Measurements from ENCODE around the gene SMC1B. TPM values are rescaled to one million over a fixed set of nuclear protein-coding genes. Genes with fewer than 3 reads are reported as not detected.
"Not testable (repeated sequence)": the region's sequence is repeated elsewhere in the genome, so short reads cannot be mapped to it uniquely, and the experiment has no call there.

SMC1B gene
- total RNA-seq, 2 donors from 2014 or later = not detected

DNA sequence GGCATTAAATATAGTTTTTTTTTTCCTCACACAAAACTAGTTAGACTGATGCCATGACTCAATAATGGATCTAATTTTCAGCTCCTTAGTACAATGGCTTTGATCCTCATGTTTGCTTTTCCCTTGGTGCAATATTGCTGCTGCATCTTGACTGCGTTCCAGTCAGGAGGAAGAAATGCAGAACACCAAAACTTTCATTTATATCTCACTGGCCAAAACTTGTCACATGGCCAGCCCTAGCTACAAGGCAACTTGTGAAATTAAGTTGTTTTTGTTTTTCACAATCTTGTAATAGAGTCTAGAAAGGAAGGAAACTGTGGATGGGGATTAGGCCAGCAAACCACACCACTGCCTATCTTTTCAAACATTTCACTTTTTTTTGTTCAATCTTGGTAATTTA lies 36.7 kb downstream of the SMC1B start:
- no peak for ATAC-seq
- Histone ChIP-seq H3K27ac (no peak overlapping the region), H3K9me3 (no peaks in the 10 kb centered on the region), H3K27me3 (no peaks in the 10 kb centered on the region), H3K4me3 (no peak overlapping the region), H3K36me3 (replicated peaks in 1 of 2; ENCODE audit: insufficient read depth in 1 of 2, low read depth in 2 of 2) (no peaks in the 10 kb centered on the region), H3K4me1 (no peaks in the 10 kb centered on the region)
- TF ChIP-seq, protein P1, sequence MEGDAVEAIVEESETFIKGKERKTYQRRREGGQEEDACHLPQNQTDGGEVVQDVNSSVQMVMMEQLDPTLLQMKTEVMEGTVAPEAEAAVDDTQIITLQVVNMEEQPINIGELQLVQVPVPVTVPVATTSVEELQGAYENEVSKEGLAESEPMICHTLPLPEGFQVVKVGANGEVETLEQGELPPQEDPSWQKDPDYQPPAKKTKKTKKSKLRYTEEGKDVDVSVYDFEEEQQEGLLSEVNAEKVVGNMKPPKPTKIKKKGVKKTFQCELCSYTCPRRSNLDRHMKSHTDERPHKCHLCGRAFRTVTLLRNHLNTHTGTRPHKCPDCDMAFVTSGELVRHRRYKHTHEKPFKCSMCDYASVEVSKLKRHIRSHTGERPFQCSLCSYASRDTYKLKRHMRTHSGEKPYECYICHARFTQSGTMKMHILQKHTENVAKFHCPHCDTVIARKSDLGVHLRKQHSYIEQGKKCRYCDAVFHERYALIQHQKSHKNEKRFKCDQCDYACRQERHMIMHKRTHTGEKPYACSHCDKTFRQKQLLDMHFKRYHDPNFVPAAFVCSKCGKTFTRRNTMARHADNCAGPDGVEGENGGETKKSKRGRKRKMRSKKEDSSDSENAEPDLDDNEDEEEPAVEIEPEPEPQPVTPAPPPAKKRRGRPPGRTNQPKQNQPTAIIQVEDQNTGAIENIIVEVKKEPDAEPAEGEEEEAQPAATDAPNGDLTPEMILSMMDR (IDR thresholded peaks at IDR 0.05) = no peak
- TF ChIP-seq POLR2A (IDR thresholded peaks at IDR 0.05) = no peak
- intact Hi-C loops (cut with DNase I) = no loop called here
- peak in 3 of 4 donors; percentile 22 to 49 (median 36) for DNase-seq
- 54 to 75% methylated on average over 1 of the region's 1 CpG for WGBS, 2 donors

DNA sequence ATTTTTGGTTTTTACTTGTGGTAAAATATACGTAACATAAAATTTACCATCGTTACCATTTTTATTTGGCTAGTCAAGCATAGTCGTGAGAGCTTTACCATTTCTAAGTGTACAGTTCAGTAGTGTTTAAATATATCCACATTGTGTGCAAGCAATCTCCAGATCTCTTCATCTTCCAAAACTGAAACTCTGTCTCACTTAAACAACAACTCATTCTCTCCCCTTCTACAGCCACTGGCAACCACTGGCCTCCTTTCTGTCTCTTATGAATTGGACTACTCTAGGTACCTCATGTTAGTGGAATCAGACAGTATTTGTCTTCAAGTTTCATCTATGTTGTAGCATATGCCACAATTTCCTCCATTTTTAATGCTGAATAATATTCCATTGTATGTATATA lies 37.4 kb downstream of the SMC1B start:
- no peaks in the 10 kb centered on the region for H3K4me1 ChIP-seq
- no peak overlapping the region for H3K4me3 ChIP-seq
- TF ChIP-seq, protein P1 (IDR thresholded peaks at IDR 0.05) = no peak
- TF ChIP-seq POLR2A (IDR thresholded peaks at IDR 0.05) = no peak
- no peak overlapping the region for H3K27ac ChIP-seq
- no peaks in the 10 kb centered on the region for H3K9me3 ChIP-seq
- WGBS, 2 donors = 72 to 87% methylated on average over 3 of the region's 3 CpGs
- no peak for DNase-seq
- no peaks in the 10 kb centered on the region for H3K36me3 ChIP-seq (replicated peaks in 1 of 2; ENCODE audit: insufficient read depth in 1 of 2, low read depth in 2 of 2)
- intact Hi-C loops (cut with DNase I) = no loop called here
- ATAC-seq = no peak
- H3K27me3 ChIP-seq = no peaks in the 10 kb centered on the region

DNA sequence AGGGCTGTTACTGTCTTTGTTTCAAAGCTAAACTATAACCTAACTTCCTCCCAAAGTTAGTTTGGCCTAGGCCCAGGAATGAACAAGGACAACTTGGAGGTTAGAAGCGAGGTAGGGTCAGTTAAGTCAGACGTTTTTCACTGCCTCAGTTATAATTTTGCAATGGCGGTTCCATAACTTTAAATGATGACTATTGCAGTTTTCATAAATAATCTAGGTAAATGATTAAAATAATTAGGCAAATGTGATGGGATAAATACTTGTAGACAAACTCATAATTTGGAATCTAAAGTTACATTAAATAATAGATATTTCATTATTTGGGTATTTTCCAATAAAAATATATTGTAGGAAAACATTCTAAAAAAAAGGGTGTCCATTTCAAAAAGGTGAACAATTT lies 39.8 kb downstream of the SMC1B start:
- H3K27me3 ChIP-seq; DNase-seq; H3K9me3 ChIP-seq; ATAC-seq; H3K4me3 ChIP-seq; H3K4me1 ChIP-seq; H3K36me3 ChIP-seq (replicated peaks in 1 of 2; ENCODE audit: insufficient read depth in 1 of 2, low read depth in 2 of 2); H3K27ac ChIP-seq; intact Hi-C loops (cut with DNase I): not testable (repeated sequence)
- WGBS, 2 donors = 64 to 70% methylated on average over 3 of the region's 3 CpGs

DNA sequence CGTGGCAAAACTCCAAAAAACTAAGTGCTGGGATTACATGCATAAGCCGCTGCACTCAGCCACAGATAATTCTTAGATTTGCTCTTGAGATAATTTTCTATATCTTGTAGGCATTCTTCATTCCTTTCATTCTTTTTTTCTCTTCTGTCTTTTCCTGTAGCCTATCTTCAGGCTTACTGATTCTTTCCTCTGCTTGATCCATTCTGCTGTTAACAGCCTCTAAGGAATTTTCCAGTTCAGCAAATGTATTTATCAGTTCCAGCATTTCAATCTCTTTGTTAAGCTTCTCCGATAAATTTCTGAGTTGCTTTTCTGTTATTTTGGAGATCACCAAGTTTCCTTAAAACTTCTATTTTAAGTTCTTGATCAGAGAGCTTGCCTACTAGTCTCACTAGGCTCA lies 46.7 kb downstream of the SMC1B start:
- H3K4me1 ChIP-seq = no peaks in the 10 kb centered on the region
- TF ChIP-seq, protein P1 (IDR thresholded peaks at IDR 0.05) = no peak
- no peak for TF ChIP-seq POLR2A (IDR thresholded peaks at IDR 0.05)
- WGBS, 2 donors = 79 to 82% methylated on average over 3 of the region's 3 CpGs
- no peaks in the 10 kb centered on the region for H3K36me3 ChIP-seq (replicated peaks in 1 of 2; ENCODE audit: insufficient read depth in 1 of 2, low read depth in 2 of 2)
- DNase-seq (no peak), ATAC-seq (no peak)
- no peak overlapping the region for H3K27ac ChIP-seq
- no peak overlapping the region for H3K4me3 ChIP-seq
- no peaks in the 10 kb centered on the region for H3K9me3 ChIP-seq
- no peaks in the 10 kb centered on the region for H3K27me3 ChIP-seq
- intact Hi-C loops (cut with DNase I) = no loop called here

DNA sequence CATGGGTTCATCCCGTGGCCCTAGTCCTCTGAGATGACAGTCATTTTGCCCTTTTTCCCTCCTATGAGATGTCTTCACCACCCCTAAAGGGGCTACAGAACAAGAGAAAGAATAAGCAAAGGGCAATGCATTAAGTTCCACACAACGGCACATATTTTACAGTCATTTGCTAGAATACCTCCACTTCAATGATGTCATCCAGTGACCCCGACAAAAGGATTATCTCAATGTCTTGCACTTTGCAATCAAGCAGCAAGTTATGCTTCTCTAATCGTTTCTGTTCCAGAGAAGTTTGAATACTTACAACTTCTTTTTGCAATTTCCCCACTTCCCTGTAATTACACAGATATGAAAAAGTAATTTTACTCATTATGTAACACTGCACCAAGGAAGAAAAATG lies 53.8 kb downstream of the SMC1B start:
- no peaks in the 10 kb centered on the region for H3K27me3 ChIP-seq
- ATAC-seq = no peak
- intact Hi-C loops (cut with DNase I) = no loop called here
- H3K4me3 ChIP-seq = no peak overlapping the region
- no peaks in the 10 kb centered on the region for H3K4me1 ChIP-seq
- WGBS, 2 donors = 55 to 63% methylated on average over 4 of the region's 4 CpGs
- no peak for TF ChIP-seq POLR2A (IDR thresholded peaks at IDR 0.05)
- TF ChIP-seq, protein P1 (IDR thresholded peaks at IDR 0.05) = no peak
- no peaks in the 10 kb centered on the region for H3K9me3 ChIP-seq
- H3K36me3 ChIP-seq (replicated peaks in 1 of 2; ENCODE audit: insufficient read depth in 1 of 2, low read depth in 2 of 2) = no peaks in the 10 kb centered on the region
- no peak for DNase-seq
- no peak overlapping the region for H3K27ac ChIP-seq
